GM12892 (cell line): ENCODE data around the gene RPS6KA2.

Source experiments
- POLR2A ChIP-seq: IDR thresholded peaks from 2 replicates; pipeline ENCODE4 v1.6.1; 2011; ENCODE audit warnings: low read depth, low read length, control low read depth
- POLR2AphosphoS5 ChIP-seq: IDR thresholded peaks from 2 replicates; pipeline ENCODE4 v1.6.1; 2011; ENCODE audit warnings: low read depth, low read length, control low read depth
- TAF1 ChIP-seq: IDR thresholded peaks from 2 replicates; pipeline ENCODE4 v1.6.1; 2011; ENCODE audit warnings: low read depth, mild to moderate bottlenecking, control low read depth, low read length, borderline replicate concordance

GRCh38 chr6:166440729-166441128 lies 186.3 kb downstream of the RPS6KA2 start:
- TF ChIP-seq POLR2A: no peak
- TF ChIP-seq POLR2AphosphoS5: no peak
- no peak for TF ChIP-seq TAF1
